Vagina (tissue), 2 donors: ENCODE results near the gene ULK2. TPM values are rescaled to one million over a fixed set of nuclear protein-coding genes. Genes with fewer than 3 reads are reported as not detected.
"Not testable (repeated sequence)": the region's sequence is repeated elsewhere in the genome, so short reads cannot be mapped to it uniquely, and the experiment has no call there.

Experiments
- DNase-seq, 2 donors: peaks; one replicate each; pipeline ENCODE4 v3.0.0-alpha.2; 2017; ENCODE audit errors: extremely low spot score in 2 of 2
- H3K27ac ChIP-seq: fragments of 200-600 bp; sonication (generic); one replicate; pipeline ENCODE4 v1.5.1; 2019
- H3K27me3 ChIP-seq: fragments of 200-600 bp; sonication (generic); one replicate; pipeline ENCODE4 v1.5.1; 2019
- H3K36me3 ChIP-seq, 2 donors: fragments of 200-600 bp; sonication (generic); one replicate each; pipeline ENCODE4 v1.5.1; 2017 to 2019
- H3K4me1 ChIP-seq: fragments of 200-600 bp; sonication (generic); one replicate; pipeline ENCODE4 v1.5.1; 2019
- H3K4me3 ChIP-seq, 2 donors: fragments of 200-600 bp; sonication (generic); 1 replicate in 1 of 2; 2 replicates in 1 of 2; pipeline ENCODE4 v1.5.1; 2016 to 2019
- H3K9me3 ChIP-seq: fragments of 200-600 bp; sonication (generic); one replicate; pipeline ENCODE4 v1.5.1; 2019
- CTCF ChIP-seq, 3 experiments: fragments of 450-650 bp in 2 of 3; fragments of 200-600 bp in 1 of 3; sonication (generic) in 1 of 3; IDR thresholded peaks; one replicate each; pipeline ENCODE4 v1.5.1; 2017 to 2019; ENCODE audit warnings: antibody characterized with exemption in 3 of 3, mild to moderate bottlenecking in 2 of 3, moderate library complexity in 2 of 3
- POLR2A ChIP-seq, 2 donors: fragments of 450-650 bp; IDR thresholded peaks; one replicate each; pipeline ENCODE4 v1.6.1; 2017; ENCODE audit warnings: antibody characterized with exemption in 2 of 2, mild to moderate bottlenecking in 2 of 2, moderate library complexity in 2 of 2
- POLR2AphosphoS5 ChIP-seq, 2 donors: sonication (generic); formaldehyde crosslinking; IDR thresholded peaks; one replicate each; pipeline ENCODE4 v1.9.0; 2017; ENCODE audit warnings: antibody characterized with exemption in 2 of 2, mild to moderate bottlenecking in 2 of 2, low read depth in 1 of 2; ENCODE audit not compliant: insufficient read depth in 1 of 2
- intact Hi-C: fragments of 100-400 bp; cut with DNase I; formaldehyde crosslinking; loops from one replicate; pipeline ENCODE4 v1.15.1; 2023
- total RNA-seq: library from RNA; depleted of rRNA; stranded (reverse); fragments of >200 nt; gene quantifications from one replicate; pipeline ENCODE4 v1.2.3, GENCODE V29; 2016

ULK2 gene
- total RNA-seq, 1 donor from 2014 or later = 25.3 TPM

DNA sequence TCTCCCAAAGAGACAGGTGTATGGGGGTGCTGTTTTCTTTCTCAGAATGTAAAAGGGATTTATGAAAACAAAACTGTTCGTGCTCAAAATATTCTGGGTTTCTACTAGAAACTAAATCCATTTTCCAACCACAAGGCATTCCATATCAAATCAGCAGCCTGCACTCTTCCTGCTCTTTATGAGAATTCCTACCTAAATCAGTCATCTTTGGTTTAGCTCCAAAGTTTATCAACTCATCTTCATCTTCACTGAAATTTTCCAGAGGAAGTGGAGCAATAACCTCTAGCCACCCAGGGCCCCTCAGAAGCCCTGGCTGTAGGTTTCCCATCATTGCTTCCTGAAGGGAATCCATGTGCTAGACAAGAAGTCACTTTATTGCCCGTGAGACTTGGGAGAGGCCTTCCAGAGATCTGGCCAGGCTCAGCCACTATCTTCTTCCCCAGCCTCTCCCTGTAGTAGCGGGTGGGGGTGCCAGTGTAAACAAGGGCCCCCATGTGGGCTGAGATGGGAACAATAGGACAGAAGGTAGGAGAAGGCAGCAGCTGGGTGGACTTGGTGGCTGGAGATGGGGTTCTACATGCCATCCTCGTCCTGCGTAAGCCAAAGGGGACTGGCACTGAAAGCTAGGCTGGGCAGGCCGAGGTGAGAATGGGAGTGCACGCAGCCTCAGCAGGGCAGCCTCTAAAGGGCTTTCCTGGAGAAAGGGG, 97.6 kb downstream of the ULK2 start:
- peaks cover 0 to 4% of the 10 kb centered on the region in 2 donors for H3K36me3 ChIP-seq
- intact Hi-C loops = loop anchor here (10.0 kb wide), 2 partner anchors 115 to 405 kb away; partner anchors contain the start of gene B9D1

DNA sequence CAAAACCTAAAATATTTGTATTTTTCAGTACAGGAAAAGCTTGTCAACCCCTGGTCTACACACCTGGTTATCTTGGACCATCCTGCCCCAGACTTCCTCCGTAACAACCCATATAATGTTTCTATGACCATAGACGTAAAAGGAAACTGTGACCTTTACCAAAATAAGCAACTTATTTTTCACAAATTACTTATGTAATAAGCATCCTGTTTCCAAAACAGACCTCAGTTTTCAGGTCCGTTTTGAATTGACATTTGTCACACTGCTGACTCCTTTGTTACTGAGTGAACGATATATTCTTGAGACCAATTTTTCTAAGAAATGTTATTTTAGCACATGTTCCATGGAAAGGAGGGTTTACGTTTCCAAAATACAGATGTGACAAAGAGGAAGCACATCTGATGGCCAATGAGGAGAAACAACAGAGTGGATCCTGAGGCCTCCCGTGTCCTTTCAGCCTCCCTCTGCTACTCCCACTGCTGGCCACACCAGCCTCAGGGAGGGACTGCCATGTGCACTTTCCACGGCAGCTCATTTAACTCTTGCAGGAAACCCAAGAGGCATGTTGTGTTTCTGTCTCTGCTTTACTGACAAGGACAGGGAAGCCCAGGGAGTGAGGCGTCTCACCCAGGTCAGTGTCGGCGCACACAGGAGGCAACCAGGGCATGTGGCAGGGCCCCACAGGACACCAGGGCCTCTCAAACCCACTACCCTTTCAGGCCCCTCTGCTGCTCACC, 99.5 kb downstream of the ULK2 start:
- Histone ChIP-seq H3K4me3 (no peak overlapping the region), H3K4me1 (peaks cover 35% of the 10 kb centered on the region), H3K9me3 (no peaks in the 10 kb centered on the region), H3K27ac (peak overlapping the region; percentile 56), H3K36me3 (no peaks in the 10 kb centered on the region), H3K27me3 (no peaks in the 10 kb centered on the region)
- TF ChIP-seq POLR2AphosphoS5 (IDR thresholded peaks at IDR 0.05; ENCODE audit: insufficient read depth in 1 of 2, low read depth in 1 of 2) = no peak
- TF ChIP-seq POLR2A (IDR thresholded peaks at IDR 0.05) = no peak
- no peak for TF ChIP-seq CTCF (IDR thresholded peaks at IDR 0.05)
- intact Hi-C loops = loop anchor here (10.0 kb wide), 2 partner anchors 113 to 403 kb away; partner anchors contain the start of gene B9D1
- no peak for DNase-seq

More for the DNA sequence above, 97.6 kb downstream of the ULK2 start:
- TF ChIP-seq POLR2AphosphoS5 (IDR thresholded peaks at IDR 0.05; ENCODE audit: insufficient read depth in 1 of 2, low read depth in 1 of 2) = peak; percentile 34 to 46
- no peak for TF ChIP-seq POLR2A (IDR thresholded peaks at IDR 0.05)
- Histone ChIP-seq H3K4me3 (no peak overlapping the region), H3K27ac (peak overlapping the region; percentile 69), H3K27me3 (no peaks in the 10 kb centered on the region), H3K4me1 (peaks cover 35% of the 10 kb centered on the region), H3K9me3 (no peaks in the 10 kb centered on the region)
- DNase-seq = peak in 1 of 2 donors; percentile 86

DNA sequence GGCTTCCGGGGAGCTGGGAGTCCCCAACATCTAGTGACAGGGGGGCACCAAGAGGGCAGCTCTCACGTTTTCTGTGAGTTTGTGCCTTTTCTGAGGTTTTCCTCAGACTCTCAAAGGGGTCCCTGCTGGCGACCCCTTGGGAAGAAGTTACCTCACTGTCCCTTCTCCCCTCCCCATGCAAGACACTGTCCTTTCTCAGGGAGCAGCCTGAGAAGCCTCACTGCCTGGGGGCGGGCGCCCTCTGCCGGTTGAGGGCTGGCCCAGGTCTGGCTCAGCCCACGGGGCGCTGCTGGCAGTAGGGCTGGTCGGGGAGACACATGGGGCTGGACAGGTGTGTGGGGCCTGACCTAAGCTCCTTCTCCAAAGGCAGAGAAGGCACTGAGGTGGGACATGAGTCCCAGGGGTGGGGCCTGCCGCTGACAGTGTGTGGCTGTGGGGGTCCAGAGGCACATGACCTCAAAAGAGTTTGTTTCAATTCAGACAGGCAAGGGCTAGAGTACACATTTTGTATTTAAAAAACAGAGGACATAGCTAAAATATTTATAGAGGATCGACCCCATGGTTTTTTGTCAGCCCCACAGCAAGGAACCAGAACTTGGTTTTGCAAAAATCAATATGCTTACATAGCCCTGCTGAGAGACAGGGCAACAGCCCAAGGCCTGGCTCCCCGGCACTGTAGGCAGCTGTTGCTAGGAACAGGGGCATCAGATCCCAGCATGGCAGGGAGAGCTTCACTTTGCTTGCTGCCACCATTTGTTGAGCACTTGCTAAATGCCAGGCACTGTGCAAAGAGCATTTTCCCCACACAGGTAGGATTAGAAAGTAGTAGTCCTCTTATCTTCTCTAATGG, 101.1 kb downstream of the ULK2 start:
- H3K4me3 ChIP-seq = no peak overlapping the region
- peak in 1 of 2 donors; percentile 88 for DNase-seq
- intact Hi-C loops = loop anchor here (2.0 to 10.0 kb wide), 3 partner anchors 112 to 402 kb away; partner anchors contain the start of gene B9D1
- peak overlapping the region; percentile 28 for H3K27ac ChIP-seq
- peaks cover 41% of the 10 kb centered on the region for H3K4me1 ChIP-seq
- no peaks in the 10 kb centered on the region for H3K36me3 ChIP-seq
- TF ChIP-seq CTCF (IDR thresholded peaks at IDR 0.05) (peak; percentile 84 to 95 (median 94)), POLR2AphosphoS5 (IDR thresholded peaks at IDR 0.05; ENCODE audit: insufficient read depth in 1 of 2, low read depth in 1 of 2) (peak in 1 of 2 donors; percentile 54), POLR2A (IDR thresholded peaks at IDR 0.05) (no peak)
- H3K9me3 ChIP-seq = no peaks in the 10 kb centered on the region
- no peaks in the 10 kb centered on the region for H3K27me3 ChIP-seq

- H3K4me3 ChIP-seq = no peak overlapping the region
- intact Hi-C loops = loop anchor here (2.0 to 10.0 kb wide), 3 partner anchors 111 to 401 kb away; partner anchors contain the start of gene B9D1
- H3K9me3 ChIP-seq = no peaks in the 10 kb centered on the region
- DNase-seq = peak in 1 of 2 donors; percentile 89
- no peaks in the 10 kb centered on the region for H3K27me3 ChIP-seq
- peak overlapping the region; percentile 28 for H3K27ac ChIP-seq
- no peaks in the 10 kb centered on the region for H3K36me3 ChIP-seq
- no peak for TF ChIP-seq POLR2A (IDR thresholded peaks at IDR 0.05)
- no peak for TF ChIP-seq CTCF (IDR thresholded peaks at IDR 0.05)
- no peak for TF ChIP-seq POLR2AphosphoS5 (IDR thresholded peaks at IDR 0.05; ENCODE audit: insufficient read depth in 1 of 2, low read depth in 1 of 2)
- H3K4me1 ChIP-seq = peaks cover 38% of the 10 kb centered on the region
Measured at GRCh38 chr17:19766016-19766415, 101.7 kb downstream of the ULK2 start.

GRCh38 chr17:19763991-19764390, 103.7 kb downstream of the ULK2 start:
- H3K4me3 ChIP-seq, H3K27ac ChIP-seq, H3K36me3 ChIP-seq, H3K27me3 ChIP-seq, DNase-seq, H3K9me3 ChIP-seq: not testable (repeated sequence)
- peaks cover 22% of the 10 kb centered on the region for H3K4me1 ChIP-seq
- intact Hi-C loops = loop anchor here (10.0 kb wide), 2 partner anchors 109 to 399 kb away; partner anchors contain the start of gene B9D1
